H1 (cell line): ENCODE data around the gene FBXO41. TPM values are rescaled to one million over a fixed set of nuclear protein-coding genes. Genes with fewer than 3 reads are reported as not detected.

ENCODE experiments used
- ASH2L ChIP-seq: fragments of 200-600, 300-600 bp; sonication (generic); IDR thresholded peaks from one replicate; pipeline ENCODE4 v1.7.1; 2017; ENCODE audit warnings: low read length
- CHD1 ChIP-seq: IDR thresholded peaks from 2 replicates; pipeline ENCODE4 v1.6.1; 2012; ENCODE audit warnings: low read depth, low read length, improper control_type of control experiment
- CREB1 ChIP-seq: IDR thresholded peaks from 2 replicates; pipeline ENCODE4 v1.6.1; 2012; ENCODE audit warnings: inconsistent platforms
- EZH2 ChIP-seq: fragments of 200-600 bp; sonication (generic); IDR thresholded peaks from 2 replicates; pipeline ENCODE4 v1.7.1; 2012; ENCODE audit warnings: low read depth, mild to moderate bottlenecking, moderate library complexity, low read length, inconsistent platforms; ENCODE audit not compliant: severe bottlenecking
- KDM1A ChIP-seq: fragments of 200-600, 300-600 bp; sonication (generic); IDR thresholded peaks from 2 replicates; pipeline ENCODE4 v1.7.1; 2016; ENCODE audit warnings: mild to moderate bottlenecking, low read length, borderline replicate concordance
- KDM5A ChIP-seq: fragments of 200-600 bp; IDR thresholded peaks from 2 replicates; pipeline ENCODE4 v1.7.1; 2012; ENCODE audit warnings: mild to moderate bottlenecking, low read length, inconsistent platforms, mixed read lengths
- PHF8 ChIP-seq: fragments of 200-600 bp; sonication (generic); conservative IDR thresholded peaks from 2 replicates; pipeline ENCODE4 v1.7.1; 2012; ENCODE audit warnings: low read depth, mild to moderate bottlenecking, inconsistent platforms, low read length, moderate library complexity
- TAF7 ChIP-seq: optimal IDR thresholded peaks from 2 replicates; pipeline ENCODE3; 2011; ENCODE audit warnings: low read depth, mild to moderate bottlenecking, inconsistent platforms, low read length, moderate library complexity, borderline replicate concordance
- polyA plus RNA-seq, 7 experiments: library from polyadenylated mRNA; depleted of rRNA in 3 of 7; stranded (reverse) in 5 of 7; unstranded in 2 of 7; fragments of >200 nt in 5 of 7; fragments of 200-250 nt in 2 of 7; gene quantifications; 1 replicate in 5 of 7; 2 replicates in 1 of 7; 4 replicates in 1 of 7; pipeline versions ENCODE4 v1.2.1 to v1.2.3, GENCODE V29; 2011 to 2013; ENCODE audit warnings: missing spikeins in 2 of 7, mixed read lengths in 2 of 7
- total RNA-seq: library from RNA; stranded (reverse); fragmentation: NEBNext Ultra II Directional; extraction: Animal tissue kit (Norgen Biotek cat#: 25700); gene quantifications from 2 replicates; pipeline ENCODE4 v1.2.1, GENCODE V29; 2021
- TF ChIP-seq, protein P1 (sequence below): fragments of 300-600 bp; sonication (generic); IDR thresholded peaks from 2 replicates; pipeline ENCODE4 v1.7.1; 2012; ENCODE audit warnings: low read length, moderate library complexity, mild to moderate bottlenecking, inconsistent platforms; ENCODE audit not compliant: insufficient replicate concordance
- TF ChIP-seq, protein P2 (sequence below): IDR thresholded peaks from 2 replicates; pipeline ENCODE4 v1.6.1; 2012; ENCODE audit warnings: inconsistent platforms

The FBXO41 gene
- total and polyA plus RNA-seq, 2 of the 8 experiments (the other 6 are each of a cell fraction or from before 2014, with no cell fraction given), result 11.2 to 14.3 TPM

DNA sequence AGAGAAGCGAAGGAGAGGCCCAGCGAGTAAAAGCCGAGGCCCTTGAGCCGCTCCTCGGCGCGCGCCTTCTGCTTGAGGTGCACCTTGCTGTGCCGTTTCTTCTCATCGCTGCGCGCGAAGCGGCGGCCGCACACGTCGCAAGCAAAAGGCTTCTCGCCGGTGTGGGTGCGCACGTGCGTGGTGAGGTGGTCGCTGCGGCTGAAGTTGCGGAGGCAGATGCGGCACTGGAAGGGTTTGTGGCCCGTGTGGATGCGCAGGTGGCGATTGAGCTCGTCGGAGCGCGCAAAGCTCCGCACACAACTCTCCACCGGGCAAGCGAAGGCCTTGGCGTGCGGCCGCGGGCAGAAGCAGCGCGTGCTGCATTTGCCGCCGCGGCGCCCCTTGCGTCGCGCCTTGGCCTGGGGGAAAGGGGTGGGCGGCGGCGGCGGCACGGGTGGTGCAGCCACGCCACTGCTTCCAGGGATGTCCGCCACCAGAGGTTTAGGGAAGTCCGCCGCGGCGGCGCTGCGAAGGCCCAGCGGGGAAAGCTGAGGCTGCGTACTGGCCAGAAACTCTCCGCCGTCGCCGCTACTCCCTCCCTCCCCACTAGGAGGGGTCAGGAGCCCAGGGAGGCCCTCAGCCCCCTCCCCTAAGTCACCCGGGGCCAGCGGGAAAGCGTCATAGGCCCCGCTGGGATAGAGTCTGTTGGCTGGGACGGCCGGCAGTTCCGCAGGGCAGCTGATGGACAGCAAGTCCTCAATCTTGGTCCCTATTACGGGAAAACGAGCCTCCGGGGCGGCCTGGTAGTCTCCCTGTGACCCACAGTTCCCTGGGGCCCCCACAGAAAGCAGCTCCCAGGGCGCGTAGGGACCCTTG is 7.4 kb upstream of the FBXO41 start (continued):
- TF ChIP-seq, protein P1, sequence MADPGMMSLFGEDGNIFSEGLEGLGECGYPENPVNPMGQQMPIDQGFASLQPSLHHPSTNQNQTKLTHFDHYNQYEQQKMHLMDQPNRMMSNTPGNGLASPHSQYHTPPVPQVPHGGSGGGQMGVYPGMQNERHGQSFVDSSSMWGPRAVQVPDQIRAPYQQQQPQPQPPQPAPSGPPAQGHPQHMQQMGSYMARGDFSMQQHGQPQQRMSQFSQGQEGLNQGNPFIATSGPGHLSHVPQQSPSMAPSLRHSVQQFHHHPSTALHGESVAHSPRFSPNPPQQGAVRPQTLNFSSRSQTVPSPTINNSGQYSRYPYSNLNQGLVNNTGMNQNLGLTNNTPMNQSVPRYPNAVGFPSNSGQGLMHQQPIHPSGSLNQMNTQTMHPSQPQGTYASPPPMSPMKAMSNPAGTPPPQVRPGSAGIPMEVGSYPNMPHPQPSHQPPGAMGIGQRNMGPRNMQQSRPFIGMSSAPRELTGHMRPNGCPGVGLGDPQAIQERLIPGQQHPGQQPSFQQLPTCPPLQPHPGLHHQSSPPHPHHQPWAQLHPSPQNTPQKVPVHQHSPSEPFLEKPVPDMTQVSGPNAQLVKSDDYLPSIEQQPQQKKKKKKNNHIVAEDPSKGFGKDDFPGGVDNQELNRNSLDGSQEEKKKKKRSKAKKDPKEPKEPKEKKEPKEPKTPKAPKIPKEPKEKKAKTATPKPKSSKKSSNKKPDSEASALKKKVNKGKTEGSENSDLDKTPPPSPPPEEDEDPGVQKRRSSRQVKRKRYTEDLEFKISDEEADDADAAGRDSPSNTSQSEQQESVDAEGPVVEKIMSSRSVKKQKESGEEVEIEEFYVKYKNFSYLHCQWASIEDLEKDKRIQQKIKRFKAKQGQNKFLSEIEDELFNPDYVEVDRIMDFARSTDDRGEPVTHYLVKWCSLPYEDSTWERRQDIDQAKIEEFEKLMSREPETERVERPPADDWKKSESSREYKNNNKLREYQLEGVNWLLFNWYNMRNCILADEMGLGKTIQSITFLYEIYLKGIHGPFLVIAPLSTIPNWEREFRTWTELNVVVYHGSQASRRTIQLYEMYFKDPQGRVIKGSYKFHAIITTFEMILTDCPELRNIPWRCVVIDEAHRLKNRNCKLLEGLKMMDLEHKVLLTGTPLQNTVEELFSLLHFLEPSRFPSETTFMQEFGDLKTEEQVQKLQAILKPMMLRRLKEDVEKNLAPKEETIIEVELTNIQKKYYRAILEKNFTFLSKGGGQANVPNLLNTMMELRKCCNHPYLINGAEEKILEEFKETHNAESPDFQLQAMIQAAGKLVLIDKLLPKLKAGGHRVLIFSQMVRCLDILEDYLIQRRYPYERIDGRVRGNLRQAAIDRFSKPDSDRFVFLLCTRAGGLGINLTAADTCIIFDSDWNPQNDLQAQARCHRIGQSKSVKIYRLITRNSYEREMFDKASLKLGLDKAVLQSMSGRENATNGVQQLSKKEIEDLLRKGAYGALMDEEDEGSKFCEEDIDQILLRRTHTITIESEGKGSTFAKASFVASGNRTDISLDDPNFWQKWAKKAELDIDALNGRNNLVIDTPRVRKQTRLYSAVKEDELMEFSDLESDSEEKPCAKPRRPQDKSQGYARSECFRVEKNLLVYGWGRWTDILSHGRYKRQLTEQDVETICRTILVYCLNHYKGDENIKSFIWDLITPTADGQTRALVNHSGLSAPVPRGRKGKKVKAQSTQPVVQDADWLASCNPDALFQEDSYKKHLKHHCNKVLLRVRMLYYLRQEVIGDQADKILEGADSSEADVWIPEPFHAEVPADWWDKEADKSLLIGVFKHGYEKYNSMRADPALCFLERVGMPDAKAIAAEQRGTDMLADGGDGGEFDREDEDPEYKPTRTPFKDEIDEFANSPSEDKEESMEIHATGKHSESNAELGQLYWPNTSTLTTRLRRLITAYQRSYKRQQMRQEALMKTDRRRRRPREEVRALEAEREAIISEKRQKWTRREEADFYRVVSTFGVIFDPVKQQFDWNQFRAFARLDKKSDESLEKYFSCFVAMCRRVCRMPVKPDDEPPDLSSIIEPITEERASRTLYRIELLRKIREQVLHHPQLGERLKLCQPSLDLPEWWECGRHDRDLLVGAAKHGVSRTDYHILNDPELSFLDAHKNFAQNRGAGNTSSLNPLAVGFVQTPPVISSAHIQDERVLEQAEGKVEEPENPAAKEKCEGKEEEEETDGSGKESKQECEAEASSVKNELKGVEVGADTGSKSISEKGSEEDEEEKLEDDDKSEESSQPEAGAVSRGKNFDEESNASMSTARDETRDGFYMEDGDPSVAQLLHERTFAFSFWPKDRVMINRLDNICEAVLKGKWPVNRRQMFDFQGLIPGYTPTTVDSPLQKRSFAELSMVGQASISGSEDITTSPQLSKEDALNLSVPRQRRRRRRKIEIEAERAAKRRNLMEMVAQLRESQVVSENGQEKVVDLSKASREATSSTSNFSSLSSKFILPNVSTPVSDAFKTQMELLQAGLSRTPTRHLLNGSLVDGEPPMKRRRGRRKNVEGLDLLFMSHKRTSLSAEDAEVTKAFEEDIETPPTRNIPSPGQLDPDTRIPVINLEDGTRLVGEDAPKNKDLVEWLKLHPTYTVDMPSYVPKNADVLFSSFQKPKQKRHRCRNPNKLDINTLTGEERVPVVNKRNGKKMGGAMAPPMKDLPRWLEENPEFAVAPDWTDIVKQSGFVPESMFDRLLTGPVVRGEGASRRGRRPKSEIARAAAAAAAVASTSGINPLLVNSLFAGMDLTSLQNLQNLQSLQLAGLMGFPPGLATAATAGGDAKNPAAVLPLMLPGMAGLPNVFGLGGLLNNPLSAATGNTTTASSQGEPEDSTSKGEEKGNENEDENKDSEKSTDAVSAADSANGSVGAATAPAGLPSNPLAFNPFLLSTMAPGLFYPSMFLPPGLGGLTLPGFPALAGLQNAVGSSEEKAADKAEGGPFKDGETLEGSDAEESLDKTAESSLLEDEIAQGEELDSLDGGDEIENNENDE, result no peak
- TF ChIP-seq ASH2L (peak; percentile 84), PHF8 (no peak), CHD1 (no peak), CREB1 (peak; percentile 53), EZH2 (peak; percentile 75), KDM1A (0 out of 2 replicates have a peak, but pooled peaks have one; percentile 30), TAF7 (no peak), KDM5A (no peak)
- TF ChIP-seq, protein P2, sequence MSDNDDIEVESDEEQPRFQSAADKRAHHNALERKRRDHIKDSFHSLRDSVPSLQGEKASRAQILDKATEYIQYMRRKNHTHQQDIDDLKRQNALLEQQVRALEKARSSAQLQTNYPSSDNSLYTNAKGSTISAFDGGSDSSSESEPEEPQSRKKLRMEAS, result peak; percentile 74
